ENCODE data around the gene RPS16. TPM values are rescaled to one million over a fixed set of nuclear protein-coding genes. Genes with fewer than 3 reads are reported as not detected.

The RPS16 gene
- total and polyA plus RNA-seq, 2 experiments from 2014 or later: 207 to 1,901 TPM

GRCh38 chr19:39432677-39433025 is 3.1 kb downstream of the RPS16 start:
- Mint-ChIP-seq H3K4me1 (peaks cover 49% of the 10 kb centered on the region), H3K27me3 (ENCODE audit: insufficient read depth, low read depth, poor library complexity) (peaks cover 62% of the 10 kb centered on the region), H3K4me3 (peak overlapping the region; percentile 100; the same call in 2 of the 3 replicates), H3K27ac (no peak overlapping the region), H3K36me3 (ENCODE audit: low read depth) (peaks cover 56% of the 10 kb centered on the region), H3K9me3 (peaks cover 6% of the 10 kb centered on the region)
- H3K4me1 ChIP-seq (ENCODE audit: insufficient read depth): peaks cover 38% of the 10 kb centered on the region
- H3K36me3 ChIP-seq (ENCODE audit: insufficient read depth): peaks cover 34% of the 10 kb centered on the region
- H3K9me2 ChIP-seq (ENCODE audit: insufficient read depth): no peaks in the 10 kb centered on the region
- H2AFZ ChIP-seq: no peak overlapping the region
- H3K4me2 ChIP-seq: no peak overlapping the region
- H3F3A ChIP-seq (replicated peaks; ENCODE audit: low read depth): peaks cover 55% of the 10 kb centered on the region
- DNase-seq (ENCODE audit: low spot score): no peak
- H3K4me3 ChIP-seq: no peak overlapping the region
- peaks cover 27% of the 10 kb centered on the region for H3K79me2 ChIP-seq (replicated peaks; ENCODE audit: insufficient read depth)
- H3K27me3 ChIP-seq (ENCODE audit: insufficient read depth): no peaks in the 10 kb centered on the region
- peaks cover 23% of the 10 kb centered on the region for H4K20me1 ChIP-seq (replicated peaks; ENCODE audit: insufficient read depth)
- peak overlapping the region; percentile 100 for H3K27ac ChIP-seq (ENCODE audit: low read depth)
- TF ChIP-seq ETS1 (IDR thresholded peaks at IDR 0.05) (no peak), POLR2AphosphoS5 (IDR thresholded peaks at IDR 0.05; ENCODE audit: low read depth) (peak; percentile 15; the same call in 1 of the 2 replicates), NANOG (IDR thresholded peaks at IDR 0.05; ENCODE audit: borderline replicate concordance) (no peak), ZNF331 (CRISPR knock-in tag; IDR thresholded peaks at IDR 0.05; ENCODE audit: low read depth) (no peak)
- no peak for ATAC-seq

GRCh38 chr19:39430675-39431593 is 4.8 kb downstream of the RPS16 start:
- Mint-ChIP-seq H3K27me3 (ENCODE audit: insufficient read depth, low read depth, poor library complexity) (peaks cover 45% of the 10 kb centered on the region), H3K9me3 (peaks cover 3% of the 10 kb centered on the region; the same call in 2 of the 3 replicates), H3K4me1 (peaks cover 46% of the 10 kb centered on the region), H3K27ac (peak overlapping the region; percentile 88), H3K36me3 (ENCODE audit: low read depth) (peaks cover 58% of the 10 kb centered on the region), H3K4me3 (no peak overlapping the region; the same call in 2 of the 3 replicates)
- Histone ChIP-seq H3K4me1 (ENCODE audit: insufficient read depth) (peaks cover 36% of the 10 kb centered on the region), H2AFZ (no peak overlapping the region), H3K79me2 (replicated peaks; ENCODE audit: insufficient read depth) (peaks cover 27% of the 10 kb centered on the region), H3K36me3 (ENCODE audit: insufficient read depth) (peaks cover 34% of the 10 kb centered on the region), H3K9me2 (ENCODE audit: insufficient read depth) (no peaks in the 10 kb centered on the region), H3K27ac (ENCODE audit: low read depth) (peak overlapping the region; percentile 100), H3K4me2 (peak overlapping the region; percentile 39; the same call in 1 of the 2 replicates), H3K4me3 (no peak overlapping the region), H3F3A (replicated peaks; ENCODE audit: low read depth) (peaks cover 59% of the 10 kb centered on the region), H4K20me1 (replicated peaks; ENCODE audit: insufficient read depth) (peaks cover 23% of the 10 kb centered on the region), H3K27me3 (ENCODE audit: insufficient read depth) (no peaks in the 10 kb centered on the region)
- TF ChIP-seq ZNF462 (CRISPR knock-in tag; IDR thresholded peaks at IDR 0.05): no peak
- peak; percentile 55; the same call in 1 of the 2 replicates for TF ChIP-seq POLR2AphosphoS5 (IDR thresholded peaks at IDR 0.05; ENCODE audit: low read depth)
- no peak for TF ChIP-seq CTCF (conservative IDR thresholded peaks at IDR 0.05; ENCODE audit: low read depth in 2 of 2)
- TF ChIP-seq EZH2 (IDR thresholded peaks at IDR 0.05; ENCODE audit: low read depth, unreplicated experiment): no peak
- TF ChIP-seq NANOG (IDR thresholded peaks at IDR 0.05; ENCODE audit: borderline replicate concordance): no peak
- peak; percentile 74 for DNase-seq (ENCODE audit: low spot score)
- ATAC-seq: peak; percentile 2

Data from GM23338 (cell line).